ENCODE results near the gene SMIM22. TPM values are rescaled to one million over a fixed set of nuclear protein-coding genes. Genes with fewer than 3 reads are reported as not detected.

Gene SMIM22
- polyA plus RNA-seq, 2 of the 4 experiments (the other 2 are of a cell fraction) = not detected

GRCh38 chr16:4826980-4827379 is 31.8 kb downstream of the SMIM22 start:
- DNase-seq (ENCODE audit: low read depth in 1 of 2, low spot score in 1 of 2) (no peak), ATAC-seq (no peak), FAIRE-seq (no peak)
- ChIA-PET CTCF (interaction anchor here (0.6 to 2.2 kb wide), 4 partner anchors 109 to 424 kb away, joined by 3 to 9 read pairs (median 4); partner anchors contain the start of gene PPL), POLR2A (no interaction called here)
- Histone ChIP-seq H3K4me3 (no peak overlapping the region), H3K27ac (no peak overlapping the region), H3K4me1 (no peaks in the 10 kb centered on the region), H3K9me3 (no peaks in the 10 kb centered on the region), H3K4me2 (no peak overlapping the region)
- WGBS (ENCODE audit: missing lambda C conversion rate) = 90% methylated on average over 8 of the region's 10 CpGs
- TF ChIP-seq EP300 (IDR thresholded peaks at IDR 0.05) = no peak
- TF ChIP-seq EHF (CRISPR knock-in tag; IDR thresholded peaks at IDR 0.05) = no peak
- TF ChIP-seq CTCF (IDR thresholded peaks at IDR 0.05) = no peak
- no peak for TF ChIP-seq ESRRA (IDR thresholded peaks at IDR 0.05; ENCODE audit: borderline replicate concordance, low read length)
- no peak for TF ChIP-seq SMC3 (IDR thresholded peaks at IDR 0.05)
- no peak for TF ChIP-seq RAD21 (conservative IDR thresholded peaks at IDR 0.05 in 1 of 2, IDR thresholded peaks at IDR 0.05 in 1 of 2)
- no peak for TF ChIP-seq HOXB13 (CRISPR knock-in tag; IDR thresholded peaks at IDR 0.05; ENCODE audit: low read depth)
- TF ChIP-seq SREBF2 (IDR thresholded peaks at IDR 0.05) = no peak
- TF ChIP-seq MAFK (IDR thresholded peaks at IDR 0.05; ENCODE audit: partially characterized antibody) = no peak
- no peak for TF ChIP-seq CBX2 (IDR thresholded peaks at IDR 0.05; ENCODE audit: borderline replicate concordance, low read depth)
- TF ChIP-seq POLR2A (IDR thresholded peaks at IDR 0.05; ENCODE audit: low read length) = no peak
- TF ChIP-seq MAX (IDR thresholded peaks at IDR 0.05) = no peak
- TF ChIP-seq GATA3 (IDR thresholded peaks at IDR 0.05; ENCODE audit: borderline replicate concordance) = no peak
- TF ChIP-seq E2F6 (IDR thresholded peaks at IDR 0.05; ENCODE audit: borderline replicate concordance, low read depth) = no peak

GRCh38 chr16:4828567-4829321 is 33.6 kb downstream of the SMIM22 start:
- no peak overlapping the region for H3K4me3 ChIP-seq
- ATAC-seq (no peak), DNase-seq (ENCODE audit: low read depth in 1 of 2, low spot score in 1 of 2) (no peak), FAIRE-seq (no peak)
- H3K4me1 ChIP-seq = no peaks in the 10 kb centered on the region
- CTCF ChIA-PET = interaction anchor here (0.8 to 1.0 kb wide), 2 partner anchors 8 to 128 kb away, joined by 3 to 5 read pairs; no protein-coding TSS in a partner anchor
- no peak overlapping the region for H3K4me2 ChIP-seq
- 90% methylated on average over 11 of the region's 11 CpGs for WGBS (ENCODE audit: missing lambda C conversion rate)
- H3K27ac ChIP-seq = no peak overlapping the region
- TF ChIP-seq CTCF (IDR thresholded peaks at IDR 0.05) = no peak
- no peaks in the 10 kb centered on the region for H3K9me3 ChIP-seq
- POLR2A ChIA-PET = no interaction called here

- 92% methylated on average over 7 of the region's 7 CpGs for WGBS (ENCODE audit: missing lambda C conversion rate)
- Histone ChIP-seq H3K4me2 (no peak overlapping the region), H3K4me3 (no peak overlapping the region), H3K9me3 (no peaks in the 10 kb centered on the region), H3K4me1 (no peaks in the 10 kb centered on the region), H3K27ac (no peak overlapping the region)
- no peak for TF ChIP-seq MAX (IDR thresholded peaks at IDR 0.05)
- no peak for TF ChIP-seq RCOR1 (IDR thresholded peaks at IDR 0.05; ENCODE audit: low read depth, low read length)
- TF ChIP-seq NR3C1 (IDR thresholded peaks at IDR 0.05) = no peak
- TF ChIP-seq RAD21 (conservative IDR thresholded peaks at IDR 0.05 in 1 of 2, IDR thresholded peaks at IDR 0.05 in 1 of 2) = no peak
- no peak for TF ChIP-seq HOXB5 (CRISPR knock-in tag; IDR thresholded peaks at IDR 0.05)
- TF ChIP-seq CBX2 (IDR thresholded peaks at IDR 0.05; ENCODE audit: borderline replicate concordance, low read depth) = no peak
- DNase-seq (ENCODE audit: low read depth in 1 of 2, low spot score in 1 of 2) (no peak), ATAC-seq (no peak), FAIRE-seq (no peak)
- ChIA-PET CTCF (interaction anchor here (0.6 to 1.2 kb wide), 2 partner anchors 16 to 42 kb away, joined by 3 read pairs; partner anchors contain the start of genes GLYR1 and UBN1), POLR2A (no interaction called here)
These were observed 35.2 kb downstream of the SMIM22 start for GRCh38 chr16:4830408-4830807.
